Adrenal gland (tissue), 5 donors: ENCODE results near the gene TSSC4.

Source experiments
- CTCF ChIP-seq, 6 experiments: fragments of 450-650 bp in 4 of 6; fragments of 200-600 bp in 2 of 6; sonication (generic) in 1 of 6; IDR thresholded peaks; 1 replicate in 5 of 6; 2 replicates in 1 of 6; pipeline versions ENCODE4 v1.5.1 to v1.8.0; 2016 to 2021; ENCODE audit warnings: antibody characterized with exemption in 6 of 6, mild to moderate bottlenecking in 2 of 6, moderate library complexity in 1 of 6
- POLR2A ChIP-seq, 2 donors: fragments of 450-650 bp; IDR thresholded peaks; one replicate each; pipeline ENCODE4 v1.6.1; 2017; ENCODE audit warnings: antibody characterized with exemption in 2 of 2, mild to moderate bottlenecking in 2 of 2, moderate library complexity in 1 of 2
- donor health status: DM: no; HTN: no; CAD: no.

- TF ChIP-seq CTCF (IDR thresholded peaks at IDR 0.05) (no peak), POLR2A (IDR thresholded peaks at IDR 0.05) (no peak)
Measured at GRCh38 chr11:2421226-2421994, 20.9 kb downstream of the TSSC4 start.
